Endodermal cell (in vitro differentiated cells): ENCODE measurements around the gene NPPA. TPM values are rescaled to one million over a fixed set of nuclear protein-coding genes. Genes with fewer than 3 reads are reported as not detected.

Experiments used
- DNase-seq: peaks from one replicate; pipeline ENCODE4 v3.0.0-alpha.2; 2017
- H3K27ac ChIP-seq: 2 replicates; pipeline ENCODE4 v1.5.1; 2013; ENCODE audit warnings: mild to moderate bottlenecking, low read depth, low read length, moderate library complexity
- H3K27me3 ChIP-seq: 2 replicates; pipeline ENCODE4 v1.6.1; 2013; ENCODE audit warnings: mild to moderate bottlenecking, low read length, moderate library complexity; ENCODE audit not compliant: insufficient read depth, control insufficient read depth, poor library complexity, severe bottlenecking
- H3K36me3 ChIP-seq: 2 replicates; pipeline ENCODE4 v1.7.0; 2013; ENCODE audit warnings: mild to moderate bottlenecking, low read length, moderate library complexity; ENCODE audit not compliant: control insufficient read depth, insufficient read depth
- H3K4me1 ChIP-seq: one replicate; pipeline ENCODE4 v1.7.0; 2013; ENCODE audit warnings: low read length; ENCODE audit not compliant: control insufficient read depth, insufficient read depth
- H3K4me3 ChIP-seq: 2 replicates; pipeline ENCODE4 v1.5.1; 2013; ENCODE audit warnings: mild to moderate bottlenecking, low read length, moderate library complexity
- H3K9ac ChIP-seq: 2 replicates; pipeline ENCODE4 v1.6.1; 2013; ENCODE audit warnings: mild to moderate bottlenecking, low read length, moderate library complexity; ENCODE audit not compliant: poor library complexity, severe bottlenecking; ENCODE audit errors: extremely low read depth
- H3K9me3 ChIP-seq: 2 replicates; pipeline ENCODE4 v1.6.1; 2013; ENCODE audit warnings: mild to moderate bottlenecking, low read length, moderate library complexity; ENCODE audit not compliant: control insufficient read depth
- H3K27ac Mint-ChIP-seq: 2 replicates; pipeline ENCODE4 v1.8.0; 2020; ENCODE audit warnings: mixed read lengths
- H3K27me3 Mint-ChIP-seq: 2 replicates; pipeline ENCODE4 v1.8.0; 2021; ENCODE audit warnings: mild to moderate bottlenecking, mixed read lengths; ENCODE audit not compliant: insufficient read depth
- H3K36me3 Mint-ChIP-seq: 2 replicates; pipeline ENCODE4 v1.8.0; 2020; ENCODE audit warnings: low read depth, mixed read lengths
- H3K4me1 Mint-ChIP-seq: 2 replicates; pipeline ENCODE4 v1.8.0; 2020; ENCODE audit warnings: mixed read lengths
- H3K4me3 Mint-ChIP-seq: 2 replicates; pipeline ENCODE4 v1.8.0; 2020; ENCODE audit warnings: mild to moderate bottlenecking, moderate library complexity, mixed read lengths
- H3K9me3 Mint-ChIP-seq: 2 replicates; pipeline ENCODE4 v1.8.0; 2020; ENCODE audit warnings: mild to moderate bottlenecking, mixed read lengths
- WGBS, 2 experiments: methylation state at CpG; one replicate each; pipeline versions ENCODE4 v1.1.5 to v1.1.7; 2013; ENCODE audit warnings: missing lambda C conversion rate in 2 of 2, mixed read lengths in 1 of 2; ENCODE audit not compliant: insufficient coverage in 1 of 2, insufficient read length in 1 of 2; 5-methylcytosine and 5-hydroxymethylcytosine counted together
- total RNA-seq, 2 donors: library from RNA; stranded (reverse); fragmentation: NEBNext Ultra II Directional in 1 of 2; extraction: Animal tissue kit (Norgen Biotek cat#: 25700) in 1 of 2; gene quantifications; 2 replicates in 1 of 2; 3 replicates in 1 of 2; pipeline ENCODE4 v1.2.1, GENCODE V29; 2021
- TF ChIP-seq, protein P1 (sequence below): fragments of 200-600 bp; sonication (generic); conservative IDR thresholded peaks from 2 replicates; pipeline ENCODE4 v1.5.0; 2021; ENCODE audit warnings: antibody characterized with exemption, mild to moderate bottlenecking

The NPPA gene
- total RNA-seq, 2 donors from 2014 or later: not detected

DNA sequence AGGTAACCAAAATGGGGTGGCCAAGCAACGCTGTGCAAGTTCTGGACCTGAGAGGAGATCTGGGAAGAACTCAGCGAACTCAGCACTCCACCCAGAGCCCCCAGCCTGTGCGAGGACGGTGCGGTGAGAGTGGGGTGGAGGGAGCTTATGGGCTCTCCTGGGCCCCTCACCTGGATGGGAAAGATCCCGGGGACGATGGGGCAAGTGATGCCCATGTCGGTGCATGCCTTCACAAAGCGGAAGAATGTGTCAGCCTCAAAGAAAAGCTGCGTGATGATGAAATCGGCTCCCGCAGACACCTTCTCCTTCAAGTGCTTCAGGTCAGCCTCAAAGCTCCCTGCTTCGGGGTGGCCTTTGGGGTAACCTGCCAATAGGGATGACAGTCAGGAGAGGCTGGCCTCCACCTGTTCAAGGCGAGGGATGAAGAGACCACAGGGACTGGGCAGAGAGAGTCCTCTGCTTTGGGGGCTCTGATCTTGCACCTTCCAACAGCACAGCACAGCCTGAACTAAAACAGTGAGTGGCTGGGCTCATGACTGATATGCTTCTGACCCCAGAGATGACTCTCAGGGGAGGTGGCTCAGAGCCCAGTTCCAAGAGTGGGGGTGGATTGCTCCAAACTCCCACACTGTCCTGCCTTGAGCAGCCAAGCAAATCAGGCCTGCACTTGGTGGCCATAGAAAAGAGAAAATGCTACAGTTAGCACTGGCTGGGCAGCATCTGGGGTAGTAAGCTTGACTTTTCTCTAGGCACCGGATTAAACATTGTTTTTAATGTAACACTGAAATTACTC, 51.4 kb downstream of the NPPA start:
- TF ChIP-seq, protein P1, sequence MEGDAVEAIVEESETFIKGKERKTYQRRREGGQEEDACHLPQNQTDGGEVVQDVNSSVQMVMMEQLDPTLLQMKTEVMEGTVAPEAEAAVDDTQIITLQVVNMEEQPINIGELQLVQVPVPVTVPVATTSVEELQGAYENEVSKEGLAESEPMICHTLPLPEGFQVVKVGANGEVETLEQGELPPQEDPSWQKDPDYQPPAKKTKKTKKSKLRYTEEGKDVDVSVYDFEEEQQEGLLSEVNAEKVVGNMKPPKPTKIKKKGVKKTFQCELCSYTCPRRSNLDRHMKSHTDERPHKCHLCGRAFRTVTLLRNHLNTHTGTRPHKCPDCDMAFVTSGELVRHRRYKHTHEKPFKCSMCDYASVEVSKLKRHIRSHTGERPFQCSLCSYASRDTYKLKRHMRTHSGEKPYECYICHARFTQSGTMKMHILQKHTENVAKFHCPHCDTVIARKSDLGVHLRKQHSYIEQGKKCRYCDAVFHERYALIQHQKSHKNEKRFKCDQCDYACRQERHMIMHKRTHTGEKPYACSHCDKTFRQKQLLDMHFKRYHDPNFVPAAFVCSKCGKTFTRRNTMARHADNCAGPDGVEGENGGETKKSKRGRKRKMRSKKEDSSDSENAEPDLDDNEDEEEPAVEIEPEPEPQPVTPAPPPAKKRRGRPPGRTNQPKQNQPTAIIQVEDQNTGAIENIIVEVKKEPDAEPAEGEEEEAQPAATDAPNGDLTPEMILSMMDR: no peak
- Histone ChIP-seq H3K9ac (no peak overlapping the region), H3K4me3 (no peak overlapping the region), H3K9me3 (no peaks in the 10 kb centered on the region), H3K36me3 (peaks cover 37% of the 10 kb centered on the region), H3K27me3 (no peaks in the 10 kb centered on the region), H3K27ac (no peak overlapping the region), H3K4me1 (peaks cover 12% of the 10 kb centered on the region)
- DNase-seq: no peak
- 97% methylated on average over 11 to 15 of the region's 15 CpGs for WGBS, 2 experiments
- H3K36me3 Mint-ChIP-seq: peaks cover 50% of the 10 kb centered on the region
- H3K9me3 Mint-ChIP-seq: no peaks in the 10 kb centered on the region
- no peak overlapping the region for H3K4me3 Mint-ChIP-seq
- no peak overlapping the region for H3K27ac Mint-ChIP-seq
- peaks cover 11% of the 10 kb centered on the region for H3K4me1 Mint-ChIP-seq
- no peaks in the 10 kb centered on the region for H3K27me3 Mint-ChIP-seq

Other genes starting within 250 kb of the NPPA start
- 10 to 100 TPM; 14.1 to 32.0 TPM for gene FBXO2, start 193.4 kb downstream of the NPPA start, total RNA-seq
- 10 to 100 TPM; 29.1 to 39.1 TPM for gene FBXO44, start 192.9 kb downstream of the NPPA start, total RNA-seq
- 1 to 10 TPM; 2.7 to 4.1 TPM for gene FBXO6, start 183.6 kb downstream of the NPPA start, total RNA-seq
- 100 to 1,000 TPM; 128 to 132 TPM for gene MAD2L2, start 166.6 kb downstream of the NPPA start, total RNA-seq
- gene DRAXIN, start 156.1 kb downstream of the NPPA start, total RNA-seq: 1 to 10 TPM; 5.4 to 6.0 TPM
- gene AGTRAP, start 111.6 kb downstream of the NPPA start, total RNA-seq: 10 to 100 TPM; 71.3 to 81.2 TPM
- 1 to 10 TPM in 1 of 2 donors, under 1 TPM in 1; 0.95 to 1.4 TPM for gene C1orf167, start 85.6 kb downstream of the NPPA start, total RNA-seq
- 10 to 100 TPM; 22.3 to 30.0 TPM for gene MTHFR, start 41.8 kb downstream of the NPPA start, total RNA-seq
- 10 to 100 TPM; 29.6 to 31.5 TPM for gene CLCN6, start 41.6 kb downstream of the NPPA start, total RNA-seq
- gene NPPB, start 11.2 kb upstream of the NPPA start, total RNA-seq: 10 to 100 TPM; 45.8 to 51.9 TPM
- 10 to 100 TPM; 36.2 to 36.7 TPM for gene KIAA2013, start 78.6 kb upstream of the NPPA start, total RNA-seq
- 10 to 100 TPM; 71.5 to 81.8 TPM for gene PLOD1, start 86.9 kb upstream of the NPPA start, total RNA-seq
- 10 to 100 TPM; 41.7 to 56.3 TPM for gene MFN2, start 132.7 kb upstream of the NPPA start, total RNA-seq
- 10 to 100 TPM; 66.2 to 72.1 TPM for gene MIIP, start 171.7 kb upstream of the NPPA start, total RNA-seq
- gene TNFRSF8, start 215.5 kb upstream of the NPPA start, total RNA-seq: 1 to 10 TPM in 1 of 2 donors, under 1 TPM in 1; 0.69 to 2.3 TPM